Erythroblast (primary cell): Measurements from ENCODE around the gene COL4A4.

Experiments used
- GATA1 ChIP-seq: IDR thresholded peaks from 2 replicates; pipeline ENCODE4 v1.6.1; 2011; ENCODE audit warnings: low read depth, mild to moderate bottlenecking, control low read depth, low read length, moderate library complexity
- POLR2A ChIP-seq: IDR thresholded peaks from 2 replicates; pipeline ENCODE4 v1.6.1; 2011; ENCODE audit warnings: mild to moderate bottlenecking, low read length

GRCh38 chr2:227192491-227192890, 28.5 kb upstream of the COL4A4 start:
- TF ChIP-seq POLR2A (no peak), GATA1 (no peak)
